Esophagus (tissue), 2 donors: ENCODE results near the gene ZNF287. TPM values are rescaled to one million over a fixed set of nuclear protein-coding genes. Genes with fewer than 3 reads are reported as not detected.

ENCODE experiments used
- H3K27ac ChIP-seq, 2 donors: one replicate each; pipeline ENCODE4 v1.5.1; 2013; ENCODE audit warnings: low read depth in 2 of 2, mild to moderate bottlenecking in 2 of 2, inconsistent platforms in 1 of 2, low read length in 1 of 2, moderate library complexity in 1 of 2
- H3K27me3 ChIP-seq, 2 donors: one replicate each; pipeline ENCODE4 v1.6.1; 2013; ENCODE audit warnings: low read length in 2 of 2, control low read depth in 1 of 2, mild to moderate bottlenecking in 1 of 2; ENCODE audit not compliant: insufficient read depth in 2 of 2, control insufficient read depth in 1 of 2
- H3K36me3 ChIP-seq, 2 donors: one replicate each; pipeline ENCODE4 v1.6.1; 2013; ENCODE audit warnings: low read length in 1 of 2; ENCODE audit not compliant: control insufficient read depth in 2 of 2, insufficient read depth in 2 of 2
- H3K4me1 ChIP-seq, 2 donors: one replicate each; pipeline ENCODE4 v1.6.1; 2013; ENCODE audit warnings: low read length in 1 of 2; ENCODE audit not compliant: control insufficient read depth in 2 of 2, insufficient read depth in 2 of 2
- H3K4me3 ChIP-seq, 2 donors: one replicate each; pipeline ENCODE4 v1.5.1; 2013; ENCODE audit warnings: low read length in 2 of 2, mild to moderate bottlenecking in 2 of 2, low read depth in 1 of 2, moderate library complexity in 1 of 2
- H3K9me3 ChIP-seq, 2 donors: one replicate each; pipeline ENCODE4 v1.6.1; 2013; ENCODE audit warnings: mild to moderate bottlenecking in 2 of 2, low read depth in 1 of 2, low read length in 1 of 2, moderate library complexity in 1 of 2; ENCODE audit not compliant: control insufficient read depth in 2 of 2, insufficient read depth in 1 of 2
- WGBS, 2 donors: extraction: QIAGEN DNeasy Blood & Tissue Kit; methylation state at CpG; one replicate each; pipeline ENCODE4 v1.1.7; 2013; 5-methylcytosine and 5-hydroxymethylcytosine counted together
- polyA plus RNA-seq, 2 donors: library from polyadenylated mRNA; stranded (reverse); fragments of 200-250 nt; gene quantifications; one replicate each; pipeline ENCODE4 v1.2.3, GENCODE V29; 2013
- donor health status: healthy with polysubstance abuse.
- donor health status: Bipolar disorder and iron deficiency.

The ZNF287 gene
- 1 to 10 TPM; 2.5 to 3.3 TPM for polyA plus RNA-seq

DNA sequence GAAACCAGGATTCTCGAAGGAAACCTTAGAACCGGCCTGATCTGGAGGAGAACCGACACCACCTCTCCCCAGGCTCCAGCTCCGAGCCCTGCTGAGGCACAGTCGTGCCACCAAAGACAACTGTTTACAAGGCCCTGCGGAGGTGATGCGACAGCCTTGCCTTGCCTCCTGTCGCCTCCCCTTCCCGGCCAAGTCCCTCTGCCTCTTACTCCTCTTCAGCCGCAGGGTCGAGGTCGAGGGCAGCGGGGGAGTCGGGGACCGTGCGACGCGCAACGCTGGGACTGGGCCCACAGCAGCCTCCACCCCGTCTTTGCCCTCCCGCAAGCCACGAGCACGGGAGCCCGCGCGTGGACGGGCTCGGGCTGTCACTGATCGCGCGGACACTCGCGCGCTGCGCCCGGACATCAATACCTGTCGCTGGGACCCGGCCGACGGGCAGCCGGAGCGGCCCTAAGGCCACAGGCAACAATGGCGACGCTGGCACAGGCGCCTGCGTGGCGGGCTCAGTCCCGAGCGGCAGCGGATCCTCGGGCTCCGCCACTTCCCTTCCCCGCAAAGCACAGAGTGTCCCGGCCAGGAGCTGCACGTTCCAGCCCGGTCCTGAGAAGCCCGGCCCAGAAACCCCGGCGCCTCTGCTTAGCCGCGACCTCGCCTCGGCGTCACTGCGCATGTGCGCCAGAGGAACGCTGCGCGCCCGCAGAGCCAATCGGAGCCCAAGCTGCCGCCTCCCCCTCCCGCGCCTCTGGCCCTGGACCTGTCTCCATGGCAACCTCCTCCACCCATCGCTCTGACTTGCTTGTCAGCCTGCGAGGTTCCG lies at the start of gene ZNF287:
ZNF287 (minus strand) TSS at position 664 of the 817 bp plus-strand sequence. CDS start 1,473 bp downstream, outside the sequence.
- H3K4me3 ChIP-seq, result peak within 1 kb of the TSS; percentile 64 to 72
- no peaks in the 10 kb centered on the region for H3K9me3 ChIP-seq
- H3K36me3 ChIP-seq, result no peaks in the 10 kb centered on the region
- H3K4me1 ChIP-seq, result peaks cover 0 to 3% of the 10 kb centered on the region in 2 donors
- 1 to 3% methylated on average over 76 to 77 of the region's 77 CpGs for WGBS, 2 donors
- no peaks in the 10 kb centered on the region for H3K27me3 ChIP-seq
- H3K27ac ChIP-seq, result peak within 1 kb of the TSS; percentile 33 to 73

GRCh38 chr17:16617481-16618060 lies 48.6 kb upstream of the ZNF287 start:
- Histone ChIP-seq H3K9me3 (peaks cover 9 to 13% of the 10 kb centered on the region in 2 donors), H3K27me3 (no peaks in the 10 kb centered on the region), H3K4me3 (no peak overlapping the region), H3K27ac (no peak overlapping the region), H3K4me1 (no peaks in the 10 kb centered on the region), H3K36me3 (no peaks in the 10 kb centered on the region)
- WGBS, 2 donors, result 95 to 96% methylated on average over 52 to 53 of the region's 53 CpGs

DNA sequence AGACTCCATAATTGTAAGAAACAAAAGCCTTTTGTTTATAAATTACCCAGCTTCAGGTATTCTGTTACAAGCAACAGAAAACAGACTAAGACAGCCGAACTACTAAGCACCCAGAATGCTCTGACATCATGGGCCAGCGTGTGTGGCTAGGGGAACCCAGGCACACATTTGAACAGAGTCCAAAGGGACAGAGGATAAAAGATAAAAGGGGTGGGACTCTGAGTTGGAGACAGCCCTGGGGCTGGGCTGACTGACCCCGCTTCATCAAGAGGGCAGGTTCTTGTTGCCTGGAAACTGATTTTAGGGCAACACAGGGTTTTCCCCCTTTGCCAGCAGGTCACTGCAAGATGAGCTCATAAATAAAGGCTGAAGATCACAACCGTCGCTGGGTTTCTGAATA lies 30.5 kb upstream of the ZNF287 start:
- H3K4me1 ChIP-seq, result no peaks in the 10 kb centered on the region
- peaks cover 0 to 2% of the 10 kb centered on the region in 2 donors for H3K9me3 ChIP-seq
- no peak overlapping the region for H3K4me3 ChIP-seq
- no peak overlapping the region for H3K27ac ChIP-seq
- 62 to 74% methylated on average over 5 of the region's 5 CpGs for WGBS, 2 donors
- H3K27me3 ChIP-seq, result no peaks in the 10 kb centered on the region
- H3K36me3 ChIP-seq, result no peaks in the 10 kb centered on the region

GRCh38 chr17:16593356-16594102 lies 24.5 kb upstream of the ZNF287 start:
- Histone ChIP-seq H3K4me1 (no peaks in the 10 kb centered on the region), H3K36me3 (no peaks in the 10 kb centered on the region), H3K27me3 (no peaks in the 10 kb centered on the region), H3K9me3 (no peaks in the 10 kb centered on the region), H3K27ac (no peak overlapping the region), H3K4me3 (no peak overlapping the region)
- 28 to 35% methylated on average over 2 of the region's 2 CpGs for WGBS, 2 donors

- Histone ChIP-seq H3K9me3 (no peaks in the 10 kb centered on the region), H3K27ac (peak overlapping the region; percentile 54 to 69), H3K4me1 (no peaks in the 10 kb centered on the region), H3K27me3 (no peaks in the 10 kb centered on the region), H3K4me3 (peak overlapping the region; percentile 63 to 76), H3K36me3 (no peaks in the 10 kb centered on the region)
- WGBS, 2 donors, result 5 to 6% methylated on average over 53 of the region's 53 CpGs
These were observed 20.3 kb upstream of the ZNF287 start for GRCh38 chr17:16589097-16589969.

DNA sequence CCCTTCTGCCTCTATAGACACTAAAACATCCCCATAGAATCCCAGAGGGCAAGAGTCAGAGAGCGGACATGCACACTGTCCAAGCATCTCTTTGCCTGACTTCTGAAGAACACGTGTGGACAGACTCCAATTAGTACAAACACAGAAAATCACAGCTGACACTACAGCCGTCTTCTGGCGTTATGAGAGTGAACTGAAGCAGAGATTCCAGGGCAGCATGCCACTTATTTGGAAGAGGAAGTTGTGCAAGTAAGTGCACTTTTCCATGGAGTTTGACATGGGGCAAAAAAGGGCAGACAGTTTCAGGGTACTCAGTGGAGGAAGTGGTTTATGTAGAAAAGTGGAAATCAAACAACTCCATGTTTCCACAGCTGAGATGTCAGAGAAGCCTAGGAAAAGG lies 16.8 kb upstream of the ZNF287 start:
- no peaks in the 10 kb centered on the region for H3K36me3 ChIP-seq
- H3K9me3 ChIP-seq, result no peaks in the 10 kb centered on the region
- WGBS, 2 donors, result 30 to 46% methylated on average over 4 of the region's 4 CpGs
- H3K27ac ChIP-seq, result no peak overlapping the region
- H3K4me1 ChIP-seq, result no peaks in the 10 kb centered on the region
- no peaks in the 10 kb centered on the region for H3K27me3 ChIP-seq
- no peak overlapping the region for H3K4me3 ChIP-seq

GRCh38 chr17:16584273-16584995 lies 15.4 kb upstream of the ZNF287 start:
- H3K36me3 ChIP-seq, result no peaks in the 10 kb centered on the region
- peak overlapping the region in 1 of 2 donors; percentile 48 for H3K27ac ChIP-seq
- H3K4me1 ChIP-seq, result no peaks in the 10 kb centered on the region
- 12% methylated on average over 39 of the region's 39 CpGs for WGBS, 2 donors
- H3K4me3 ChIP-seq, result peak overlapping the region; percentile 38 to 40
- no peaks in the 10 kb centered on the region for H3K9me3 ChIP-seq
- no peaks in the 10 kb centered on the region for H3K27me3 ChIP-seq

DNA sequence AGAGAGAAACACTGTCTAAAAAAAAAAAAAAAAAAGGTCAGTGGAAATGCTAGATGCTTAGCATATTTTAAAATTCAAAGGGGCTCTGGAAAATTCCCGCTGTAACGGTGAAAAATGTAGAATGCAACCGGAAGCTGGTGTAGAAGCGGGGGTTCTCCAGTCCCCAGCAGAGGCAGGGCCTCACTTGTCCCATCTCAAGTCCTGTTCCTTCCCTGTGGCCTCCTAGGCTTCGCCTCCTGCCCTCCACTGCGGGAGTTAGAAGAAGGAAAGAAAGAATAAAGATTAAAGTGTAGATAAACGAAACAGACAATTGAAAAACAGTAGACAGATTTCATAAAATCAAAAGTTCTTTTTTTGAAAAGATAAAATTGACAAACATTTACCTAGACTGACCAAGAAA lies 14.8 kb upstream of the ZNF287 start:
- WGBS, 2 donors, result 47 to 51% methylated on average over 7 of the region's 7 CpGs
- Histone ChIP-seq H3K36me3 (no peaks in the 10 kb centered on the region), H3K27ac (no peak overlapping the region), H3K4me1 (no peaks in the 10 kb centered on the region), H3K9me3 (no peaks in the 10 kb centered on the region), H3K4me3 (no peak overlapping the region), H3K27me3 (no peaks in the 10 kb centered on the region)
